HG03159 (cell line): ENCODE measurements around the gene UCN.
"Not testable (repeated sequence)": the region's sequence is repeated elsewhere in the genome, so short reads cannot be mapped to it uniquely, and the experiment has no call there.

Source experiments
- ATAC-seq: cut with Tn5 transposase; IDR thresholded peaks from one replicate; pipeline ENCODE4 v1.9.1; 2021; ENCODE audit warnings: mild to moderate bottlenecking, moderate library complexity; ENCODE audit not compliant: unreplicated experiment

UCN gene

DNA sequence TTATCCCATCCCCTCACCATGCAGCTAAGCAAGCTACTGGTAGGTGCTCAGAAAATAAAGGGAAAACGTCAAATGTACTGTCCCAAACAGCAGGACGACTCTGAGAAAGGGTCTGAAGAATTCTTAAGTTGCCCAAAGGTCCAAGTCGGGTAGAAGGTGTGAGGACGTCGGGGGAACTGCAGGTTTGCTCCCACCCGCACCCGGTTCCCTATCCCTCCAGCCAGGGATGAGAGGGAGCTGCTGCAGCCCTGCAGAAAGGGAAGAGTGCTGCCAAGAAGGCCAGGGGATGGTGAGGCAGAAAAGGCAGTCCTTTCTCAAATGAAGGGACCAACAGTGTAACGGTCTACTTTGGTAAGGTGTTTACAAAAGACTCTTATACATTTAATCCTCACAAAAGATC is 6.9 kb upstream of the UCN start:
- ATAC-seq: no peak

GRCh38 chr2:27314709-27315108 is 6.5 kb upstream of the UCN start:
- ATAC-seq: no peak

- no peak for ATAC-seq
These were observed 5.8 kb upstream of the UCN start for GRCh38 chr2:27313882-27314645.

- ATAC-seq: no peak
These were observed 3.9 kb upstream of the UCN start for GRCh38 chr2:27312152-27312551.

DNA sequence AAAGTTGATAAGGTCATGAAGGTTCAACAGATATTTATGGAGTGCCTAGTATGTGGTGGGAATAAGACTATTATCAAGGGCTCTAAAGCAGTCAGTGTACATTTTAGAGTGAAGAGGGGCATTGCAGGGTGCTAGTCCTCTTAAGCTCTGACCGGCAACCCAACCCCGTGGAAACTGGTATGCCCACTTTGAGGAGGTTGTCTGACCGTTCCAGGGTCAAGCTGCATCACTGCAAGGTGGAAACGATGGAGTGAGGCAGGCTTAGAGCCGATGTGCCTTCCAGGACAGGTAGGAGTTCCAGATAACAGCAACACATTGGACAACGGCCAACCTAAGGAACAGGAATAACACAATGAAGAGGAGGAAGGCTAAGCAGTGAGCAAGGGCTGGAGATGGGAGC is 1.4 kb upstream of the UCN start:
- ATAC-seq: no peak

GRCh38 chr2:27307545-27308358 is 493 bp downstream of the UCN start:
- no peak for ATAC-seq

GRCh38 chr2:27307287-27307544 is 1.0 kb downstream of the UCN start:
- ATAC-seq: no peak

DNA sequence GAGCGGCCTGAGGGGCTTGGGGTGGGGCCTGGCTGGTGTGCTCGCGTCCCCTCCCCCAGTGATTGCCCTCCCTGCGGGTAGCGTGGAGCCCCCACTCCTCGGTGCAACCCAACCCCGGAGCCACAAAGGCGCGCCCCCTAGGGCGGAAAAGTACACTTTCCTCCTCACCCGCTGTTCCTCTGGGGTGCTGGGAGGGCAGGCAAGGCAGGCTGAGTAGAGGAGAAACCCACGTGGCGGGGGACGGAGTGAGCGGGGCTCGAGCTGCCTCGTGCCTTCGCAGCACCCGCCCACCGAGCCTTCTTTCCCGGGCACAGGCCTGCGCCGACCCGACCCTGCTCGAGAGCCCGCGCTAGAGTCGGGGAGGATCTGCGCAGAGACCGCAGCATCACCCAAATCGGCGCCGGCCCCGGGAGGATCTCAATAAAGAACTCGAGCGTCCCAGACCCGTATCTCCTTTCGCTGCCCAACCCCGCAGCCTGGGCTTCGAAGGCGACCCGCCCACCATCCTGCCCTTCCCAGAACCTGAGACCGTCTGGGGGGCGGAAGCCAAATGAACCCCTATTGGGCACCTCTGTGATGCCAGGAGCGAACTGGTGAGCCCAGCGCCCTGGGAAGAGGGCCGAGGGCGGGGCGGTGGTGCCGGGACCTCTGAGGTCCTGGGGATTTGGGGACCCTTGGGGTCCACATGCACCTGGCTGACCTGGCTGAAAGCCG is 1.5 kb downstream of the UCN start:
- ATAC-seq: no peak

DNA sequence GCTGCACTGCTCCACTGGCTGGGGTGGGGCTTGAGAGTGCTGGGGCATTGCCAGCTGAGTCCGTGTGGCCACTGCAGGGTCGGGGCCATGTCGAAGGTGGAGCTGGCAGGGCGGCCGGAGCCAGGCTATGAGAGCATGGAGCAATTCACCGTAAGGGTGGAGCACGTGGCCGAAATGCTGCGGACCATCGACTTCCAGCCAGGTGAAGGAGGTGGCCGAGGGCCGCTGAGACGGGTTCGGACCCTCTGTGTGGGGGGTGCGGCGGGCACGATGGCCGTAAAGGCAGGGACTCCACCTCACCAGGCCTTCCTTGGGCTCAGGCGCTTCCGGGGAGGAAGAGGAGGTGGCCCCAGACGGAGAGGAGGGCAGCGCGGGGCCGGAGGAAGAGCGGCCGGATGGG is 2.1 kb downstream of the UCN start:
- no peak for ATAC-seq

- no peak for ATAC-seq
These were observed 2.7 kb downstream of the UCN start for GRCh38 chr2:27305516-27305915.

GRCh38 chr2:27304488-27305240 is 3.6 kb downstream of the UCN start:
- no peak for ATAC-seq

GRCh38 chr2:27303093-27304025 is 4.9 kb downstream of the UCN start:
- ATAC-seq: no peak

DNA sequence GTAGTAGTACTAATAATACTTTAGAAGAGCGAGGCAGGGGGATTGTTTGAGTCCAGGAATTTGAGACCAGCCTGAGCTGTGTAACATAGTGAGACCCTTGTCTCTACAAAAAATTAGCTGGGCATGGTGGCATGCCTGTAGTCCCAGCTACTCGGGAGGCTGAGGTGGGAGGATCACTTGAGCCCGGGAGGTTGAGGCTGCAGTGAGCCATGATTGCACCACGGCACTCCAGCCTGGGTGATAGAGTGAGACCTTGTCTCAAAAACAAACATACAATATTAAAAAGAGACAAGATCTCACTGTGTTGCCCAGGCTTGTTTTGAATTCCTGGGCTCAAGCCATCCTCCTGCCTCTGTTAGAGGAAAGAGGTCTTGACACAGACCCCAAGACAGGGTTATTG is 7.6 kb downstream of the UCN start:
- ATAC-seq: not testable (repeated sequence)

DNA sequence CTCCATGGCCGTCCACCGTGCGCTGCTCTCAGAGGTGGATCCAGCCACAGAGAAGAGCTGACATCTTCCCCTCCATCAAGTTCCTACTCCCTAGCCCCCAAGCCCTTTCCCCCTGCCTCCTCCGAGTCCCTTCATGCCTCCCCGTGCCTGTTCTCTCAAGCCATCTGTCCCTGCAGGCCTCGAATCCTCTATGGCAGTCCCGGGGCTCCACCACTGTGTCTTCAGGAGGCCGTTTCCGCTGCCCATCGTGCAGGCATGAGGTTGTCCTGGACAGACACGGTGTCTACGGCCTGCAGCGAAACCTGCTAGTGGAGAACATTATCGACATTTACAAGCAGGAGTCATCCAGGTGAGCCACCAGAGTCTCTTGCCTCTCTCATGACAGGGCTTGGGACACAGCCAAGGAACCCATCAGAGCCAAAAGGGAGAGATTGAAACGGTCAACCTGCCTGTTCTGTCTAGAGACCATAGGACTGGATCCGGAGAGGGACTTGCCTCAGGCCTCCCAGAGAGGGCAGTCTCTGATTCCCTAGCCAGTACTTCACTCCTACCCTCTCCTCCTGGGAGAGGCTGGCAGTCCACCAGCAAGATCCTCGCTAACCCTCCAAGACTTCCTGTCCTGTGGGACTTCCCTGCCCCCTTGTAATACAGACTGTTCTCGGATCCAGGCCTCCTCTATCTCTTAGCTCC is 9.7 kb downstream of the UCN start:
- no peak for ATAC-seq

- no peak for ATAC-seq
These were observed 11.1 kb downstream of the UCN start for GRCh38 chr2:27297195-27297594.

DNA sequence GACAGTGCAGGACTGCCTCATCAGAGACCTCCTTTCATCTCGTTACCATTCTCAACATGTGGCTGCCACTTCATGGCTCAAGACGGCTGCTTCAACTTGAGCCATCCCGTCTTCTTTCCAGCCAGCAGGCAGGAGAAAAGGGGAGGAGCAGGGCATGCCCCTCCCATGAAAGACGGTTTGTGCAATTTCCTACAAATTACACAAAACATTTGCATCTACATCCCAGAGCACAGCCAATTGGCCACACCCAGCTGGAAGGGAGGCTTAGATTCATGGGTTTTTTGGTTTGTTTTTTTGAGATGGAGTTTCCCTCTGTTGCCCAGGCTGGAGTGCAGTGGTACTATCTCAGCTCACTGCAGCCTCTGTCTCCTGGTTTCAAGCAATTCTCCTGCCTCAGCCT is 11.8 kb downstream of the UCN start:
- ATAC-seq: no peak

DNA sequence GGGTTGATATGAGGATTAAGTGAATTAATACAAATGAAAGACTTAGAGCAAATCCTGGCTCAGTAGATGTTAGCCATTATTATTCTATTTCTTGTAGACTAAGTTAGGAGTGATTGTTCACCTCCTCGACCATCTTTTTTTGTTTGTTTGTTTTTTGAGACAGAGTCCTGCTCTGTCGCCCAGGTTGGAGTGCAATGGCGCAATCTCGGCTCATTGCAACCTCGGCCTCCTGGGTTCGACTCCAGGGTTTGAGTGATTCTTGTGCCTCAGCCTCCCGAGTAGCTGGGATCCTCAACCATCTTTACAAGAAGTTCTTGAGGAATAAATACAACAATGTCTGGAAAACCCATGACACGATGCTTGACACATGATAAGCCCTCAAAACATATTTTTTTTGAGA is 13.3 kb downstream of the UCN start:
- ATAC-seq: no peak

GRCh38 chr2:27291865-27292264 is 16.4 kb downstream of the UCN start:
- no peak for ATAC-seq

- ATAC-seq: no peak
These were observed 17.7 kb downstream of the UCN start for GRCh38 chr2:27290549-27290948.

GRCh38 chr2:27288610-27289009 is 19.6 kb downstream of the UCN start:
- no peak for ATAC-seq
